ENCODE results near the gene ZNF625.
"Not testable (repeated sequence)": the region's sequence is repeated elsewhere in the genome, so short reads cannot be mapped to it uniquely, and the experiment has no call there.

ZNF625 gene

GRCh38 chr19:12137221-12137940 lies 19.2 kb downstream of the ZNF625 start:
- DNase-seq (ENCODE audit: low spot score) = no peak

GRCh38 chr19:12133069-12133468 lies 23.5 kb downstream of the ZNF625 start:
- DNase-seq (ENCODE audit: low spot score) = no peak

GRCh38 chr19:12126707-12127106 lies 29.8 kb downstream of the ZNF625 start:
- peak; percentile 35 for DNase-seq (ENCODE audit: low spot score)

- DNase-seq (ENCODE audit: low spot score) = peak; percentile 35
Observed at GRCh38 chr19:12117201-12117970, 39.1 kb downstream of the ZNF625 start.

GRCh38 chr19:12113121-12113520 lies 43.4 kb downstream of the ZNF625 start:
- DNase-seq (ENCODE audit: low spot score) = no peak

- DNase-seq (ENCODE audit: low spot score) = no peak
Observed at GRCh38 chr19:12112701-12113100, 43.8 kb downstream of the ZNF625 start.

- no peak for DNase-seq (ENCODE audit: low spot score)
Observed at GRCh38 chr19:12111943-12112637, 44.4 kb downstream of the ZNF625 start.

- DNase-seq (ENCODE audit: low spot score) = no peak
Observed at GRCh38 chr19:12111176-12111575, 45.4 kb downstream of the ZNF625 start.

GRCh38 chr19:12103909-12104308 lies 52.6 kb downstream of the ZNF625 start:
- not testable (repeated sequence) for DNase-seq (ENCODE audit: low spot score)

GRCh38 chr19:12098040-12098439 lies 58.5 kb downstream of the ZNF625 start:
- no peak for DNase-seq (ENCODE audit: low spot score)

- DNase-seq (ENCODE audit: low spot score) = no peak
Observed at GRCh38 chr19:12095111-12095790, 61.3 kb downstream of the ZNF625 start.
